HG03060 (cell line): Measurements from ENCODE around the gene XPNPEP2.

Experiments used
- ATAC-seq: cut with Tn5 transposase; IDR thresholded peaks from one replicate; pipeline ENCODE4 v1.9.1; 2021; ENCODE audit warnings: low read depth, moderate number of reproducible peaks; ENCODE audit not compliant: unreplicated experiment

XPNPEP2 gene

GRCh38 chrX:129746557-129747470 is 8.0 kb downstream of the XPNPEP2 start:
- no peak for ATAC-seq

DNA sequence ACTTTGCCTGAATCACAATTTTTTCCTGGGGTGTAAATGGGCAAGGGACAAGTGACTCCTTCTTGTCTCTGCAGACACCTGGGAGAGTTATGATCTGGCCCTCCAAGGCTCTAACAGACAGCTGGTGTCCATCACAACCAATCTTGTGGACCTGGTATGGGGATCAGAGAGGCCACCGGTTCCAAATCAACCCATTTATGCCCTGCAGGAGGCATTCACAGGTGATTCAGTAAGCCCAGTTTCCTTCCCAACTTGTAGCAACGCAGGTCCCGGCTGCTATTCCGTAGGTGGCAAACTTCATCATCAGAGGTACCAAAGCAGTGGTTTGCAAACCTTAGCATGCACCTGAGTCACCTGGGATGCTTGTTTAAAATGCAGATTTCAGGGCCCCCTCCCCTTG is 8.8 kb downstream of the XPNPEP2 start:
- ATAC-seq = no peak

DNA sequence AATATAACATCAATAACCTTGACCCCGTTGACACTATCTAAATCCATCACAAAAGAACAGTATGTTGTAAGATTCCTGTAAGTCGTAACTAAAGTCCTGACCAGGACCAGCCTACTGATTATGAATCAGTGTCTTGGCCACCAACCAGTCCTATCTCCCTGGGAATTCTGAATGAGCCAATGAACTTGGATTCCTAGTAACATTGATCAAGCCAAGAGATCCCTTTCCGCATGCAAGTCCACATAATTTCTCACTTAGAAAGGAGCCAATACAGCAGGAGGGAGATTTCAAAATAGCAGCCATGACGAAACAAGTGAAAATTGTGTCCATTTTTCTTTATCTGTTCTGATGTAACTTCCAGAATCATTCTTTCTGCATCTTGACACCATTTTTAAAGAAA is 9.5 kb downstream of the XPNPEP2 start:
- no peak for ATAC-seq

GRCh38 chrX:129749069-129749468 is 10.3 kb downstream of the XPNPEP2 start:
- no peak for ATAC-seq

- ATAC-seq = no peak
Observed at GRCh38 chrX:129750971-129751370, 12.2 kb downstream of the XPNPEP2 start.

DNA sequence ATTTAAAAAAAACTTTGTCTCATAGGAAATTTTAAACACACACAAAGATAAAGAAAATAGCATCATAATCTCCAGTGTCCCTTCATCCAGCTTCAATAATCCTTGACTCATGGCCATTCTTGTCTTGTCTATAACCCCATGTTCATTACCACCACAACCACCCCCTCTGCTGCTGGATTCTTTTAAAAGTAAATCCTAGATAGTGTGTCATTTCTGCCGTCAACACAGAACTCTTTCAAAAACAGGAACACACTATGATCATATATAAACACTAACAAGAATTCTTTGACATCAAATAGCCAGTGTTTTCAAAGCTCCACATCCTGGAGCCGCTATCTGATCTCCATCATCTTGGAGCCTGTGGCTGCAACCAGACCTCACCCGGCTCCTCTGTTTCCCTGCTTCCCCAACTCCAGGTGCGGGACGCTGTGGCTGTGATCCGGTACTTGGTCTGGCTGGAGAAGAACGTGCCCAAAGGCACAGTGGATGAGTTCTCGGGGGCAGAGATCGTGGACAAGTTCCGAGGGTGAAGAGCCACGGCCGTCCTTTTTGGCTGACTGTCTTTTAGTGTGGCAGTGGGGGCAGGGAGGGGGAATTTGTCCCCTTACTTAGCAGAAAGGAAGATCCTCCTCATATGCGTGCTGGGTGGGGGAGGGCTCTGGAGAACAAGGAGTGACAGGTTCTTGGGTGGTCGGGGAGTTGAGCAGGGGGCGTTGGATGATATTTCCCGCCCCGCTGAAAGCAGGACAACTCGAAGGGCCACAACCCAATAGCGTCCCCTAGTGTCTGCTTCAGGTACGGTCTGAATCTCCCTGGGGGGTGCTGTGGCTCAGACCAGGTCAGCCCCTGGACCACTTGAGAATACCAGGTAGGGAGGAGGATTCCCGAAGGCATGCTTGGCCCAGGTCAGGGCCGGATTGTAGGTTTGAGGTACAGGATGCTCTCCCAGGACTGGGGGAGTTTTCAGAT is 15.6 kb downstream of the XPNPEP2 start:
- no peak for ATAC-seq

- no peak for ATAC-seq
Observed at GRCh38 chrX:129755779-129756650, 17.2 kb downstream of the XPNPEP2 start.

GRCh38 chrX:129759576-129760061 is 20.8 kb downstream of the XPNPEP2 start:
- ATAC-seq = no peak

DNA sequence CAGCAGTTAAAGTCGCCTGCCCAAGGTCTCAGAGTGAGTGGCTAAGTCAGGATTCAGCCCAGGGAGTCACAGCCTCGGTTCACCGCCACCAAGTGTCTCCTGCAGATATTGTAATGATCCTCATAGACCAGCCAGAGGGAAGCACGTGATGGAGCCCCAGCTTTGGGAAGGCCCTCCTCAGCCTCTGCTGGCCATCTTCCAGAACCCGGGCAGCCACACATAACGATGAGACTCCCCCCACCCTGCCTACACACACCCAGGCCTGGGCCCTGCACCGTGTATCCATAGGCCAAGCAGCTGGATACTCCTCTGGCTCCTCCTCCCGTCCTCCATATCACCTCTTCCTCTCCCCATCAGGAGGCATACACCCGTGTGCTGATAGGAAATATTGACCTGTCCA is 21.4 kb downstream of the XPNPEP2 start:
- ATAC-seq = no peak

DNA sequence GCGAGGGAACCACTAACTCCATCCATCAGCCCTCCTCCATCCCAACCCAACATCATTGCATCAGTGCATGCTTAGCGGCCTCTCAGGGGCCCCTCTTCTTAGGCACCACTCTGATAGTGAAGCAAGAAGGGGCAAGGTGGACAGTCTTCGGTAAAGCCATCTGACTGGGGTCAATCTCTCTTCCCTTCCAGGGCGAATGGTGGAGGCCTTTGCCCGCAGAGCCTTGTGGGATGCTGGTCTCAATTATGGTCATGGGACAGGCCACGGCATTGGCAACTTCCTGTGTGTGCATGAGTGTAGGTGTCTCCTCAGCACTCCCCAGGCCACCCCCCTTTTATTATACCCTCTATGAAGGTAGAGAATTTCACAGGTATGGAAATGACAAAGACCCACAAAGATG is 22.2 kb downstream of the XPNPEP2 start:
- ATAC-seq = no peak

DNA sequence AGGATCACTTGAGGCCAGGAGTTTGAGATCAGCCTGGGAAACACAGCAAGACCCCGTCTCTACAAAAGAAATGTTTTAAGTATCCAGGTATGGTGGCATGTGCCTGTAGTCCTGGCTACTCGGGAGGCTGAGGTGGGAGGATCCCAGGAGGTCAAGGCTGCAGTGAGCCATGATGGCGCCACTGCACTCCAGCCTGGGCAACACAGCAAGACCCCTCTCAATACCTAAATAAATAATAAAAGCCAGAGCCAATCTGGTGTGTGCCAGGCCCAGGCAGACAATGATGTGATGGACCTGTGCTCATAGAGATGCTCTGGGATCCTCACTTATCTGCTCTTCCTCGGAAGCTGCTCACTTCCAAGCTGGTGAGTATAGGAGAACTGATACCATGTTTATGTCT is 22.8 kb downstream of the XPNPEP2 start:
- no peak for ATAC-seq

GRCh38 chrX:129762448-129762847 is 23.7 kb downstream of the XPNPEP2 start:
- ATAC-seq = no peak

DNA sequence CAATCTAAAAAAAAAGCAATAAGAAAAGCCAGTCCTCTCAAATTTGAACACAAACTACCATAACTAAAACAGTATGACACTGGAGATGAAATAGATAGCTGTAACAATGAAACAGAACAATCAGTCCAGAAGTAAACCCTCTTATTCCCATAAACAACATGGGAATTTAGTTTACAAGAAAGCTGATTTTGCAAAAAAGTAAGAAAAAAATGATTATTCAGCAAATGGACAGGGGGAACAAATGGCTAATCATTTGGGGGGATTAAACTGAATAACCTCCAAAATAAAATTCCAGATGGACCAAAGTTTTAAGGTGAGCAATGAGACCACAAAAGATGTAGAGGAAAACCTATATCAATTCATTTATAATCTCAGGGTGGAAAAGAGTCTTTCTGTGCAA is 24.9 kb downstream of the XPNPEP2 start:
- no peak for ATAC-seq

DNA sequence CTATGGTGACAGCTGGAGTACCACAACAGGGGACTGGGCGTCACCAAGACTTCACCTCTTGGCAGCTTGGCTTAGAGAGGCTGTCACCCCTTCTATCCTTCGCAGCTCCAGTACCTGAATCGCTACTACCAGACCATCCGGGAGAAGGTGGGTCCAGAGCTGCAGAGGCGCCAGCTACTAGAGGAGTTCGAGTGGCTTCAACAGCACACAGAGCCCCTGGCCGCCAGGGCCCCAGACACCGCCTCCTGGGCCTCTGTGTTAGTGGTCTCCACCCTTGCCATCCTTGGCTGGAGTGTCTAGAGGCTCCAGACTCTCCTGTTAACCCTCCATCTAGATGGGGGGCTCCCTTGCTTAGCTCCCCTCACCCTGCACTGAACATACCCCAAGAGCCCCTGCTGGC is 29.4 kb downstream of the XPNPEP2 start:
- ATAC-seq = no peak

- ATAC-seq = no peak
Observed at GRCh38 chrX:129768586-129769466, 30.0 kb downstream of the XPNPEP2 start.

- ATAC-seq = peak; percentile 28
Observed at GRCh38 chrX:129769467-129770154, 30.8 kb downstream of the XPNPEP2 start.

DNA sequence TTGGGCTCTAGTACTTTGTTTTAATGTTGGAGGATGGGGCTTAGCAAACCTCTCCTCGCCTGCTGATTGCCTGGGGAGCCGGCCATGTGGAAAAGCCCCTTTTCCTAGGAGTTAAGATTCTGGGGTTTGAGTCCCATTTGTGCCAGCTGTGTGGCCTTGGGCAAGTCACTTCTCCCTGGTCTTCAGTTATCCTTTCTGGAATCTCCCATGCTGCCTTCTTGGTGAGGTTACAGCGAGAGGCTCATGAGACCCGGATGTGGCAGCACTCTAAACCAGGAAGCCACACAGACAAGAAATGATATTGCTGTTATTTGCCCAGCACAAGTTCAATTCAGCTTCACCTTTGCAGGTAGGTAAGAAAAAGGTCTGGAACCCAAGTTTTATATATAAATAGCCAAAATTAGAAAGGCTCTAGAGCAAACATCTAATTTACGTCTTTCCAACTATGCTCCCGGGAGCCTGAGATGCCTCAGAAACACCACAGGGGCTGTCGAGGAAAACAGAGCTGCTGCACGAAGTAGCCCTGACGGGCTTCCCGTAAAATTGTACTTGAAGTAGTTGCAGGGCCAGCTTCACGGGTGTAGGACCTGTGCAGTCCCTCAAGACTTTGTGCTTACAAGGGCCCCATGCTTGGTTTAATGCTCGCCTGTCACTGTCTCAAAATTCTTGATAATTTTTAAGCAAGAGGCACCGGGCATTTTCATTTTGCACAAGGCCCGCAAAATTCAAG is 32.7 kb downstream of the XPNPEP2 start:
- ATAC-seq = no peak
